ENCODE data around the gene NDC1. TPM values are rescaled to one million over a fixed set of nuclear protein-coding genes. Genes with fewer than 3 reads are reported as not detected.

Gene NDC1
- total and polyA plus RNA-seq, 2 of the 4 experiments (the other 2 are of a cell fraction), result 11.8 to 33.9 TPM

GRCh38 chr1:53754484-53755312, 83.4 kb downstream of the NDC1 start:
- ChIA-PET POLR2A (ENCODE audit: unreplicated experiment) (no interaction called here), CTCF (interaction anchor here (0.6 to 1.9 kb wide), 4 partner anchors 19 to 1474 kb away, joined by 3 to 12 read pairs (median 4); no protein-coding TSS in a partner anchor)
- Histone ChIP-seq H3K9me1 (ENCODE audit: insufficient read depth, low read length) (no peaks in the 10 kb centered on the region), H2BK15ac (ENCODE audit: low read depth, low read length) (no peak overlapping the region), H3K4ac (ENCODE audit: low read depth, low read length) (no peak overlapping the region), H3K79me1 (ENCODE audit: low read depth in 1 of 2, low read length in 2 of 2) (no peaks in the 10 kb centered on the region), H4K20me1 (ENCODE audit: insufficient read depth, low read length) (peaks cover 3% of the 10 kb centered on the region; the same call in 1 of the 2 replicates), H3K56ac (ENCODE audit: extremely low read depth, insufficient read depth, low read length) (no peak overlapping the region), H3K36me3 (ENCODE audit: control insufficient read depth, insufficient read depth, low read length) (no peaks in the 10 kb centered on the region), H3K23ac (ENCODE audit: low read depth, low read length) (no peak overlapping the region), H3K27me3 (ENCODE audit: control insufficient read depth, insufficient read depth, low read length) (peaks cover 3% of the 10 kb centered on the region; the same call in 1 of the 2 replicates), H2BK5ac (ENCODE audit: low read depth, low read length, poor library complexity, severe bottlenecking) (no peak overlapping the region), H4K8ac (ENCODE audit: low read depth in 2 of 2, low read length in 2 of 2) (no peak overlapping the region), H2BK20ac (ENCODE audit: low read depth, low read length) (no peak overlapping the region), H3K4me2 (ENCODE audit: low read depth, low read length) (no peak overlapping the region), H2AFZ (replicated peaks; ENCODE audit: low read length, poor library complexity) (no peak overlapping the region), H3K9ac (ENCODE audit: low read depth, low read length) (no peak overlapping the region), H2AK5ac (ENCODE audit: low read depth, low read length) (peak overlapping the region; percentile 35; the same call in 1 of the 2 replicates), H3K27ac (ENCODE audit: insufficient read depth, low read length) (no peak overlapping the region), H2AK9ac (replicated peaks; ENCODE audit: low read depth, low read length, poor library complexity) (no peak overlapping the region), H3K4me3 (ENCODE audit: insufficient read depth, low read depth, low read length) (no peak overlapping the region), H4K91ac (ENCODE audit: insufficient read depth, low read depth, low read length) (no peak overlapping the region), H3K4me1 (ENCODE audit: control insufficient read depth, insufficient read depth, low read length) (no peaks in the 10 kb centered on the region), H4K5ac (ENCODE audit: low read depth, low read length) (no peak overlapping the region), H3K9me3 (ENCODE audit: control insufficient read depth, insufficient read depth, low read length) (no peaks in the 10 kb centered on the region), H2BK120ac (ENCODE audit: low read depth, low read length) (no peak overlapping the region), H3K14ac (replicated peaks; ENCODE audit: low read depth, low read length) (no peak overlapping the region), H3K18ac (ENCODE audit: low read depth, low read length) (no peak overlapping the region)
- intact Hi-C loops (cut with micrococcal nuclease) (loop anchor here (1.0 to 5.0 kb wide), 2 partner anchors 192 to 269 kb away; no protein-coding TSS in a partner anchor), in situ Hi-C loops (cut with MboI; ENCODE audit: low sequenced_read_pairs) (loop anchor here (5.0 kb wide), 1 partner anchor 267 kb away; no protein-coding TSS in a partner anchor), dilution Hi-C loops (cut with HindIII; ENCODE audit: low sequenced_read_pairs, unreplicated experiment) (no loop called here)
- peak; percentile 88 for TF ChIP-seq CEBPB (IDR thresholded peaks at IDR 0.05; ENCODE audit: low read depth, low read length)
- TF ChIP-seq CTCF (conservative IDR thresholded peaks at IDR 0.05; ENCODE audit: low read depth, low read length), result peak; percentile 84
- TF ChIP-seq RCOR1 (IDR thresholded peaks at IDR 0.05; ENCODE audit: insufficient replicate concordance, low read length), result no peak
- TF ChIP-seq SMC3 (IDR thresholded peaks at IDR 0.05; ENCODE audit: low read depth, low read length), result peak; percentile 95
- TF ChIP-seq RAD21 (IDR thresholded peaks at IDR 0.05; ENCODE audit: low read length), result peak; percentile 92
- WGBS, 2 experiments (ENCODE audit: extremely low coverage in 2 of 2, insufficient read length in 1 of 2), result no CpG with 5 or more reads among the region's 6 CpGs
- ATAC-seq (ENCODE audit: low read depth) (peak; percentile 91), DNase-seq (peak; percentile 77)
- no TSS peak for BruUV-seq (replicated peaks)

Data from IMR-90 (cell line).